HG03135 (cell line): ENCODE data around the gene EIF2S1.
A peak's percentile ranks its signal among the peaks of the same experiment; 100 is the strongest.
"Not testable (repeated sequence)": the region's sequence is repeated elsewhere in the genome, so short reads cannot be mapped to it uniquely, and the experiment has no call there.

Source experiments
- ATAC-seq: cut with Tn5 transposase; IDR thresholded peaks from one replicate; pipeline ENCODE4 v1.9.1; 2021; ENCODE audit warnings: mild to moderate bottlenecking, moderate library complexity; ENCODE audit not compliant: unreplicated experiment

EIF2S1 gene

GRCh38 chr14:67410313-67410712 lies 50.2 kb downstream of the EIF2S1 start:
- no peak for ATAC-seq

GRCh38 chr14:67411370-67411769 lies 51.2 kb downstream of the EIF2S1 start:
- ATAC-seq, result no peak

DNA sequence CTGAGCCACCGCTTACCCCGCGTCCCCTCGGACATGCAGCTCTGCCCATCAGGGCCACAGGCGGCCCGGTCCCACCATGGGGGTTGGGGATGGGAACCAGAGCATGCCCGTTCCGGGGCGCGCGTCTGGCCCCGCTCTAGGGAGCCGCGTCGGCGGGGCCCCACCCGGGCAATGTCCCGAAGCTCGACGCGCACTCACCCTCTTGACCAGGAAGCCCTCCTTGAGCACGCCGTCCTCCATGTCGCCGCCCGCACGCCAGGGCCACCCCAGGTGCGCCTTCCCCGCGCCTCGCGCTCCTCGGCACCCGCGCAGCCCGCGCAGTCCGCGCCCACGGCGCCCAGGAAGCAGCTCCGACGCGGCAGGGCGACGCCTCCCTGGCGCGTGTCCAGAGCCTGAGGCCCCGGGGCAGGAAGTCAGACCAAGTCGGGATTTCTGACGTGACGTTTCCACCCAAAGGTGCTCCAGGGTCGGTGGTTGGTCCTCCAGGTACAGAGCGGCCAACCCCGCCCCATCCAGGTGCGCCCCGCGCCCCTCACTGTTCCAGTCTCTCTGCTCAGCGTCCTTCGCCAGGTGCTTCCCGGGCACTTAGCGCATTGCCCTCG lies 51.8 kb downstream of the EIF2S1 start, which contains the start of gene PLEK2:
Gene PLEK2, minus strand, starts transcription at position 346 of the 602 bp plus-strand sequence. Its CDS starts 106 bp downstream, at position 240.
- ATAC-seq, result no peak

GRCh38 chr14:67413806-67414769 lies 54.0 kb downstream of the EIF2S1 start:
- no peak for ATAC-seq

- not testable (repeated sequence) for ATAC-seq
Observed at GRCh38 chr14:67415610-67416009, 55.5 kb downstream of the EIF2S1 start.

DNA sequence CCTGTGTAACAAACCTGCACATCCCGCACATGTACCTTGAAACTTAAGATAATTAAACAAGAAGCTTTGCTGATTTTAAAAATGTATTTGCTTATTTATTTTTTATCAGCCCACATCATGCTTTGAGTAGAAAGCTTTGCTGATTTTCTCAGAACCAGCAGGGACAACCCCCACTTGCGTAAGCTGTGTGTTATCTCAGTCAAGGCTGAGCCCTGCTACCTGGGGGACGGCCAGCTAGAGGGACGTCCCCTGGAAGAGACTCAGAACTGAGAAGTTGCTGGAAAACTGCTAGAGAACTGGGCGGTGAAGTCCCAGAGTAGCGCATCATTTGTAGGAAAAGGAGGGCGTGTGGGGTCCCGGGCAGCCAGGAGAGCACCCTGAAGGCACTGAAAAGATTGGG lies 56.0 kb downstream of the EIF2S1 start:
- ATAC-seq, result no peak

GRCh38 chr14:67416810-67417209 lies 56.7 kb downstream of the EIF2S1 start:
- ATAC-seq, result no peak

DNA sequence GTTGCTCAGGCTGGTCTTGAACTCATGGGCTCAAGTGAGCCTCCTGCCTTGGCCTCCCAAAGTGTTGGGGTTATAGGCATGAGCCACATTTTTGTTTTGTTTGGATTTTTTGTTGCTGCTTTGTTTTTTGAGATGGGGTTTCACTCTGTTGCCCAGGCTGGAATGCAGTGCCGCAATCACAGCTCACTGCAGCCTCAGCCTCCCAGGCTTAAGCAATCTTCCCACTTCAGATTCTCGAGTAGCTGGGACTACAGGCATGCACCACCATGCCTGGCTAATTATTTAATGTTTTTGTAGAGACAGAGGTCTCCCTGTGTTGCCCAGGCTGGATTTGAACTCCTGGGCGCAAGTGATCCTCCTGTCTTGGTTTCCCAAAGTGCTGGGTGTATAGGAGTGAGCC lies 57.5 kb downstream of the EIF2S1 start:
- no peak for ATAC-seq

DNA sequence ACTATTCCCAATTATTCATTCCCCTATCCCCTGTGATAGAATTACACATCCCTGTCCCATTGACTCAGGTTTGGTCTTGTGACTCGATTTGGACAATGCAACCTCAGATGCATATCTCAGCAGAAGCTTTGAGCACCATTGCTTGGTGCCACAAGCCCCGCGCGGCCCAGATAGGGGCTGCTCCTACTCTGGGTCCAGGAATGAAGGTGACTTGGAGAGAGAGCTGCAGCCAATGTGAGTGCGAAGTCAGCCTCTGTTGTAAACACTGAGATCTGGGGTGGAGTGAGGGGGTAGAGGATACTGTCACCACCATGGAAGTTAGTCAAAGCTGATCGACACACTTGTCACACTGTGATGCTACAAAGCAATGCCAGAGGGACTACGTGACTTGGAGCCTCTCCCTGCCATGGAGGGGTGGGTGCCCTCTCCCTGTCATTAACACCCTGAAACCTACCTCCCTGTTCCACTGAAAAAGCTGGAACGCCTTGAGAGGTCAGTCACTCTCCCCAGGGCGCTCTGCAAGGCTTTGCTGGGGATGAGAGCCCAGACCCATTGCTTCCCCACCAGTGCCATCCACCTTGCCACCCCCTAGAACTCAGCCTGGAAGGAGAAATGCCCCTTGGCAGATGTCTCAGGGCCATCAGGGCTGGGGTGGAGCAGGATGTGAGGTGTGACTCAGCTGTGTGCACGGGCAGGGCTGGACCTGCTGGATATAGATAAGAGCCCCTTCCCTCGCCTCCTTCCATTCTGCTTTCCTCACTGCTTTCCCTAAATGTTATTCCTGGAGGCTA lies 58.5 kb downstream of the EIF2S1 start:
- no peak for ATAC-seq

- ATAC-seq, result no peak
Observed at GRCh38 chr14:67420102-67420739, 60.1 kb downstream of the EIF2S1 start.

DNA sequence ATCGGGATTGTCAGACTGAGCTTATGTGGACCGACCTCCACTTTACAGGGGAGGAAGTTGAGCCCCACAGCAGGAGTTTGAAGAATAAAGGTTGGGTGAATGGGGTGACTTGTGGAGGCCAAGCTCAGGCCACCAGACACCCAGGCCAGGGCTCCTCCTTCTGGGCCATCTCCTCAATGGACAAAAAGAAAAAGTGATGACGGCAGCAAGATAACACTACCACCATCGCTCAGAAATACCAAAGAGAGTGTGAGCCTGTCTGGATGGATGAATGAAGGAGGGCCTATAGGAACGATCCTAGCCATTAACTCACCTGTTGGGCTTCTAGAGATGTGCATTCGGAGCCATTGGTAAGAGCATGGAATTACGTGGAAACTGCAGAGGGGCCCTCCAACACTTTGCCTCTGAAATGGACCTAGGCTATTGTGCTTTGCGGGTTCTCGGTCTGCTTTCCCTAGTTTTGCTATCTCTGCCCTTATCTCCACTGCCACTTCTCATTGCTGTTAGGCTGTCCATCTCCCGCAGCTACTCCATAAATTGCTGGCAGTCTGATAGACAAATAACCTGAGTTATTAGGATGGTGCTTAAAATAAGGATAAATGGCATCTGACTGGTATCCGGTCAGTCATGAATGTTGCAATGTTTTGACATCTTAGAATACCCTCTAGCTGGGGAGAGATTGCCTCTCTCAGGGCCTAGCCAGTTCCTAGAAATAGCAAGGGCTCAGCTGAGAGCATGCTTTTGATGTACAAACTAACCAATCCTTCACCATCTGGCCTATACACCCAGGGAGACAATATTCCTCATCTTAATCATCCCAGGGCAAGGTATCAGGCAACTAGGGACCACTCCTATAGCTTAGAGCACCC lies 61.5 kb downstream of the EIF2S1 start:
- ATAC-seq, result no peak

GRCh38 chr14:67423424-67423823 lies 63.3 kb downstream of the EIF2S1 start:
- no peak for ATAC-seq

DNA sequence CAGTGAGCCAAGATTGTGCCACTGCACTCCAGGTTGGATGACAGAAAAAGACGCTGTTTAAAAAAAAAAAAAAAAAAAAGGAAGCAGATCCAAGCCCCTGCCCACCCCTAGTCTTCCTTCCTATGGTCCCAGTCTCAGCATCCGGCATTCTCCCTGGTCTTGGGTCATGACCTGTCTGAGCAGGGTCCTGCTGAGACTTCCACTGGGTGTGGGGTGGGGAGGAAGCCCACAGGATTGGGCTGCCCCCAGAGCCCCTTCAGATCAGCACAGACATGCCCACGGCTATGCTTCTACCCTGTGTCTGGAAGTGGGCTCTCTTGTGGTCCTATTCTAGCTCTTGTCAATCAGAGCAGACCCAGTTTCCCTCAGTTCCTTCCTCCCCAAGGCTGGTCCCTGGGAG lies 64.4 kb downstream of the EIF2S1 start:
- no peak for ATAC-seq

GRCh38 chr14:67425608-67426007 lies 65.5 kb downstream of the EIF2S1 start:
- ATAC-seq, result no peak

GRCh38 chr14:67426161-67426560 lies 66.0 kb downstream of the EIF2S1 start:
- no peak for ATAC-seq

- ATAC-seq, result peak; percentile 60
Observed at GRCh38 chr14:67426983-67427606, 67.0 kb downstream of the EIF2S1 start.

GRCh38 chr14:67428501-67429031 lies 68.4 kb downstream of the EIF2S1 start:
- ATAC-seq, result no peak

- no peak for ATAC-seq
Observed at GRCh38 chr14:67429510-67430205, 69.5 kb downstream of the EIF2S1 start.
